GM23338 (cell line): Measurements from ENCODE around the gene YWHAE.
"Not testable (repeated sequence)": the region's sequence is repeated elsewhere in the genome, so short reads cannot be mapped to it uniquely, and the experiment has no call there.

Experiments used
- EZH2 ChIP-seq: fragments of 200-600 bp; sonication (generic); IDR thresholded peaks from one replicate; pipeline ENCODE4 v1.8.0; 2017; ENCODE audit warnings: antibody characterized with exemption, mild to moderate bottlenecking, low read depth; ENCODE audit not compliant: unreplicated experiment
- POLR2AphosphoS5 ChIP-seq: IDR thresholded peaks from 2 replicates; pipeline ENCODE4 v1.6.1; 2016; ENCODE audit warnings: antibody characterized with exemption, low read depth
- TF ChIP-seq, protein P1 (sequence below), 2 experiments: fragments of 200-600 bp in 1 of 2; sonication (generic) in 1 of 2; conservative IDR thresholded peaks; 2 replicates each; pipeline versions ENCODE4 v1.5.1 to v1.6.1; 2016 to 2017; ENCODE audit warnings: antibody characterized with exemption in 2 of 2, low read depth in 2 of 2, mild to moderate bottlenecking in 2 of 2, moderate library complexity in 1 of 2
- TF ChIP-seq, protein P2 (sequence below): IDR thresholded peaks from one replicate; pipeline ENCODE4 v1.6.1; 2018; ENCODE audit warnings: antibody characterized with exemption; ENCODE audit not compliant: unreplicated experiment

DNA sequence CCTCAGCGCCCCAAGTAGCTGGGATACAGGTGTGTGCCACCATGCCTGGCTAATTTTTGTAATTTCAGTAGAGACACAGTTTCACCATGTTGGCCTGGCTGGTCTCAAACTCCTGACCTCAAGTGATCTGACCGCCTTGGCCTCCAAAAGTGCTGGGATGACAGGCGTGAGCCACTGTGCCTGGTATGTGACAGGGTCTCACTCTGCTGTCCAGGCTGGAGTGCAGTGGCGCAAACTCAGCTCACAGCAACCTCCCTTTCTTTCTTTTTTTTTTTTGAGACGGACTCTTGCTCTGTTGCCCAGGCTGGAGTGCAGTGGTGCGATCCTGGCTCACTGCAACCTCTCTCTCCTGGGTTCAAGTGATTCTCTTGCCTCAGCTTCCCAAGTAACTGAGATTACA, 42.7 kb upstream of the YWHAE start:
- TF ChIP-seq, protein P1, sequence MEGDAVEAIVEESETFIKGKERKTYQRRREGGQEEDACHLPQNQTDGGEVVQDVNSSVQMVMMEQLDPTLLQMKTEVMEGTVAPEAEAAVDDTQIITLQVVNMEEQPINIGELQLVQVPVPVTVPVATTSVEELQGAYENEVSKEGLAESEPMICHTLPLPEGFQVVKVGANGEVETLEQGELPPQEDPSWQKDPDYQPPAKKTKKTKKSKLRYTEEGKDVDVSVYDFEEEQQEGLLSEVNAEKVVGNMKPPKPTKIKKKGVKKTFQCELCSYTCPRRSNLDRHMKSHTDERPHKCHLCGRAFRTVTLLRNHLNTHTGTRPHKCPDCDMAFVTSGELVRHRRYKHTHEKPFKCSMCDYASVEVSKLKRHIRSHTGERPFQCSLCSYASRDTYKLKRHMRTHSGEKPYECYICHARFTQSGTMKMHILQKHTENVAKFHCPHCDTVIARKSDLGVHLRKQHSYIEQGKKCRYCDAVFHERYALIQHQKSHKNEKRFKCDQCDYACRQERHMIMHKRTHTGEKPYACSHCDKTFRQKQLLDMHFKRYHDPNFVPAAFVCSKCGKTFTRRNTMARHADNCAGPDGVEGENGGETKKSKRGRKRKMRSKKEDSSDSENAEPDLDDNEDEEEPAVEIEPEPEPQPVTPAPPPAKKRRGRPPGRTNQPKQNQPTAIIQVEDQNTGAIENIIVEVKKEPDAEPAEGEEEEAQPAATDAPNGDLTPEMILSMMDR (conservative IDR thresholded peaks at IDR 0.05; ENCODE audit: low read depth in 2 of 2): not testable (repeated sequence)
- not testable (repeated sequence) for TF ChIP-seq EZH2, POLR2AphosphoS5
- TF ChIP-seq, protein P2, sequence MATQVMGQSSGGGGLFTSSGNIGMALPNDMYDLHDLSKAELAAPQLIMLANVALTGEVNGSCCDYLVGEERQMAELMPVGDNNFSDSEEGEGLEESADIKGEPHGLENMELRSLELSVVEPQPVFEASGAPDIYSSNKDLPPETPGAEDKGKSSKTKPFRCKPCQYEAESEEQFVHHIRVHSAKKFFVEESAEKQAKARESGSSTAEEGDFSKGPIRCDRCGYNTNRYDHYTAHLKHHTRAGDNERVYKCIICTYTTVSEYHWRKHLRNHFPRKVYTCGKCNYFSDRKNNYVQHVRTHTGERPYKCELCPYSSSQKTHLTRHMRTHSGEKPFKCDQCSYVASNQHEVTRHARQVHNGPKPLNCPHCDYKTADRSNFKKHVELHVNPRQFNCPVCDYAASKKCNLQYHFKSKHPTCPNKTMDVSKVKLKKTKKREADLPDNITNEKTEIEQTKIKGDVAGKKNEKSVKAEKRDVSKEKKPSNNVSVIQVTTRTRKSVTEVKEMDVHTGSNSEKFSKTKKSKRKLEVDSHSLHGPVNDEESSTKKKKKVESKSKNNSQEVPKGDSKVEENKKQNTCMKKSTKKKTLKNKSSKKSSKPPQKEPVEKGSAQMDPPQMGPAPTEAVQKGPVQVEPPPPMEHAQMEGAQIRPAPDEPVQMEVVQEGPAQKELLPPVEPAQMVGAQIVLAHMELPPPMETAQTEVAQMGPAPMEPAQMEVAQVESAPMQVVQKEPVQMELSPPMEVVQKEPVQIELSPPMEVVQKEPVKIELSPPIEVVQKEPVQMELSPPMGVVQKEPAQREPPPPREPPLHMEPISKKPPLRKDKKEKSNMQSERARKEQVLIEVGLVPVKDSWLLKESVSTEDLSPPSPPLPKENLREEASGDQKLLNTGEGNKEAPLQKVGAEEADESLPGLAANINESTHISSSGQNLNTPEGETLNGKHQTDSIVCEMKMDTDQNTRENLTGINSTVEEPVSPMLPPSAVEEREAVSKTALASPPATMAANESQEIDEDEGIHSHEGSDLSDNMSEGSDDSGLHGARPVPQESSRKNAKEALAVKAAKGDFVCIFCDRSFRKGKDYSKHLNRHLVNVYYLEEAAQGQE: not testable (repeated sequence)
